Stomach smooth muscle (tissue), 2 donors: ENCODE measurements around the gene CCDC150.

ENCODE experiments used
- H3K27ac ChIP-seq: one replicate; pipeline ENCODE4 v1.7.0; 2013; ENCODE audit warnings: mild to moderate bottlenecking, low read length, inconsistent platforms
- H3K27me3 ChIP-seq, 2 donors: one replicate each; pipeline ENCODE4 v1.7.0; 2013; ENCODE audit warnings: low read length in 2 of 2; ENCODE audit not compliant: insufficient read depth in 2 of 2, control insufficient read depth in 1 of 2
- H3K36me3 ChIP-seq, 2 donors: one replicate each; pipeline ENCODE4 v1.7.0; 2013; ENCODE audit warnings: low read length in 2 of 2; ENCODE audit not compliant: control insufficient read depth in 2 of 2, insufficient read depth in 2 of 2
- H3K4me1 ChIP-seq: one replicate; pipeline ENCODE4 v1.7.0; 2013; ENCODE audit warnings: low read length; ENCODE audit not compliant: control insufficient read depth, insufficient read depth
- H3K4me3 ChIP-seq, 2 donors: one replicate each; pipeline ENCODE4 v1.7.0; 2013; ENCODE audit warnings: low read length in 2 of 2
- H3K9ac ChIP-seq, 2 donors: one replicate each; pipeline ENCODE4 v1.7.0; 2013; ENCODE audit warnings: low read length in 2 of 2, mild to moderate bottlenecking in 1 of 2
- H3K9me3 ChIP-seq, 2 donors: one replicate each; pipeline ENCODE4 v1.7.0; 2013; ENCODE audit warnings: low read length in 2 of 2; ENCODE audit not compliant: control insufficient read depth in 2 of 2
- donor health status: healthy.
- donor health status: Pancreatic carcinoma.

The CCDC150 gene

DNA sequence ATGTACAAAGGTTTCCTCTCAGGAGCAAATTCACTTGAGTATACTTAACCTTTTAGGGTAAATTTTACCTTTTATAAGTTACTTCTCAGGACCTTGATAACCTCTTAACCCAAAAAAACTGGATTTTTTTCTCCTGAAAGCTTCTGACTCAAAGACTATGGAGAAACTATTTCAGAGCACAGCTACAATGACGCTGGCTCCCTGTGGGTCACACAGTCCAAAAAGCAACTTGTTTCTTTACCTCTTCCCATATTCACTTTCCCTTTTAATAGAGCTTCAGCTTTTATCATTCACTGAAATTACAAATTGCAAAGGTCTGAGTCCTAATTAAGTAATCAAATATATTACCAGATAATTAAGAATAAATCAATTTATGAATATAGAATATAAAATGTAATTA lies 127.6 kb downstream of the CCDC150 start:
- peaks cover 17 to 22% of the 10 kb centered on the region in 2 donors for H3K36me3 ChIP-seq
- no peak overlapping the region for H3K4me3 ChIP-seq
- H3K9me3 ChIP-seq, result no peaks in the 10 kb centered on the region
- no peak overlapping the region for H3K9ac ChIP-seq
- H3K27me3 ChIP-seq, result no peaks in the 10 kb centered on the region
- no peaks in the 10 kb centered on the region for H3K4me1 ChIP-seq
- H3K27ac ChIP-seq, result no peak overlapping the region
